ENCODE measurements around the gene NANOS3.
A peak's percentile ranks its signal among the peaks of the same experiment; 100 is the strongest.

DNA sequence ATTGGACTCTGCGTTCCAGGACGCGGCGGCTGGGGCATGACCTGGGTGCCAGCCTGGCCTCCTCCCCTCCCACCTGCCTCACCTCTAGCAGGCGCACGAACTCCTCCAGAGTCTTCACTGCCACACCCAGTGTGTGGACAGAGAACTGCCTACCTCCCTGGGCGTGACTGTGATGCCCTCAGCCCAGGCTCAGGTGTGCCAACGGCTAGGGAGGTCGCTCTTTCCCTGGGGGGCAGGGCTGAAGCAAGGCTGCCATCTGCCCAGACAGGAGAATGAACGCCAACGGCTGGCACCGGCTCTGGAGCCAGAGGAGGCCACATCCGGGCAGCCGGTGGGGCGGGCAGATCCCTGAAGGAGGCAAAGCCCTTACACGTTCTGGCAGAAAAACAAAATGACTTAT is 11.3 kb downstream of the NANOS3 start:
- TF ChIP-seq, protein P1, sequence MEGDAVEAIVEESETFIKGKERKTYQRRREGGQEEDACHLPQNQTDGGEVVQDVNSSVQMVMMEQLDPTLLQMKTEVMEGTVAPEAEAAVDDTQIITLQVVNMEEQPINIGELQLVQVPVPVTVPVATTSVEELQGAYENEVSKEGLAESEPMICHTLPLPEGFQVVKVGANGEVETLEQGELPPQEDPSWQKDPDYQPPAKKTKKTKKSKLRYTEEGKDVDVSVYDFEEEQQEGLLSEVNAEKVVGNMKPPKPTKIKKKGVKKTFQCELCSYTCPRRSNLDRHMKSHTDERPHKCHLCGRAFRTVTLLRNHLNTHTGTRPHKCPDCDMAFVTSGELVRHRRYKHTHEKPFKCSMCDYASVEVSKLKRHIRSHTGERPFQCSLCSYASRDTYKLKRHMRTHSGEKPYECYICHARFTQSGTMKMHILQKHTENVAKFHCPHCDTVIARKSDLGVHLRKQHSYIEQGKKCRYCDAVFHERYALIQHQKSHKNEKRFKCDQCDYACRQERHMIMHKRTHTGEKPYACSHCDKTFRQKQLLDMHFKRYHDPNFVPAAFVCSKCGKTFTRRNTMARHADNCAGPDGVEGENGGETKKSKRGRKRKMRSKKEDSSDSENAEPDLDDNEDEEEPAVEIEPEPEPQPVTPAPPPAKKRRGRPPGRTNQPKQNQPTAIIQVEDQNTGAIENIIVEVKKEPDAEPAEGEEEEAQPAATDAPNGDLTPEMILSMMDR (conservative IDR thresholded peaks at IDR 0.05 in 1 of 2, IDR thresholded peaks at IDR 0.05 in 1 of 2; ENCODE audit: extremely low read depth in 1 of 2, insufficient read depth in 1 of 2, low read depth in 1 of 2, low read length in 2 of 2): peak; percentile 7 to 46
- TF ChIP-seq EZH2 (IDR thresholded peaks at IDR 0.05; ENCODE audit: borderline replicate concordance, low read length): no peak
